NCI-H226 (cell line): ENCODE measurements around the gene PDCD6IP.
A peak's percentile ranks its signal among the peaks of the same experiment; 100 is the strongest.
"Not testable (repeated sequence)": the region's sequence is repeated elsewhere in the genome, so short reads cannot be mapped to it uniquely, and the experiment has no call there.

Source experiments
- DNase-seq: peaks from one replicate; pipeline ENCODE4 v3.0.0-alpha.2; 2015

PDCD6IP gene

GRCh38 chr3:33857701-33858100, 59.3 kb downstream of the PDCD6IP start:
- not testable (repeated sequence) for DNase-seq

GRCh38 chr3:33858131-33858530, 59.7 kb downstream of the PDCD6IP start:
- no peak for DNase-seq

- DNase-seq: no peak
Observed at GRCh38 chr3:33860373-33861050, 62.1 kb downstream of the PDCD6IP start.

- DNase-seq: no peak
Observed at GRCh38 chr3:33865133-33865532, 66.7 kb downstream of the PDCD6IP start.

- DNase-seq: no peak
Observed at GRCh38 chr3:33868309-33868708, 69.9 kb downstream of the PDCD6IP start.

- DNase-seq: no peak
Observed at GRCh38 chr3:33869977-33870376, 71.5 kb downstream of the PDCD6IP start.

- DNase-seq: no peak
Observed at GRCh38 chr3:33874815-33875214, 76.4 kb downstream of the PDCD6IP start.

- DNase-seq: no peak
Observed at GRCh38 chr3:33875680-33876079, 77.2 kb downstream of the PDCD6IP start.

- no peak for DNase-seq
Observed at GRCh38 chr3:33877187-33877586, 78.8 kb downstream of the PDCD6IP start.

- no peak for DNase-seq
Observed at GRCh38 chr3:33879540-33879939, 81.1 kb downstream of the PDCD6IP start.

GRCh38 chr3:33881156-33882064, 83.0 kb downstream of the PDCD6IP start:
- DNase-seq: no peak

GRCh38 chr3:33882296-33882695, 83.9 kb downstream of the PDCD6IP start:
- no peak for DNase-seq

- DNase-seq: no peak
Observed at GRCh38 chr3:33883538-33883950, 85.1 kb downstream of the PDCD6IP start.

GRCh38 chr3:33883951-33884561, 85.6 kb downstream of the PDCD6IP start:
- DNase-seq: no peak

- DNase-seq: no peak
Observed at GRCh38 chr3:33884701-33885100, 86.3 kb downstream of the PDCD6IP start.

- DNase-seq: no peak
Observed at GRCh38 chr3:33885496-33885895, 87.1 kb downstream of the PDCD6IP start.

GRCh38 chr3:33886015-33886414, 87.6 kb downstream of the PDCD6IP start:
- no peak for DNase-seq

GRCh38 chr3:33887478-33887877, 89.0 kb downstream of the PDCD6IP start:
- no peak for DNase-seq

- peak; percentile 48 for DNase-seq
Observed at GRCh38 chr3:33889394-33890039, 91.1 kb downstream of the PDCD6IP start.

GRCh38 chr3:33892655-33893054, 94.2 kb downstream of the PDCD6IP start:
- no peak for DNase-seq

- no peak for DNase-seq
Observed at GRCh38 chr3:33895658-33896057, 97.2 kb downstream of the PDCD6IP start.

GRCh38 chr3:33897306-33897705, 98.9 kb downstream of the PDCD6IP start:
- DNase-seq: no peak

GRCh38 chr3:33898901-33899300, 100.5 kb downstream of the PDCD6IP start:
- no peak for DNase-seq
